Liver (tissue), 9 donors: ENCODE measurements around the gene TNFRSF12A. TPM values are rescaled to one million over a fixed set of nuclear protein-coding genes. Genes with fewer than 3 reads are reported as not detected.

Experiments
- DNase-seq: peaks from one replicate; pipeline ENCODE4 v3.0.0-alpha.2; 2017; ENCODE audit warnings: low spot score
- H3K27ac ChIP-seq, 2 donors: one replicate each; pipeline ENCODE4 v1.7.0; 2013; ENCODE audit warnings: inconsistent platforms in 2 of 2, low read length in 2 of 2, control low read depth in 1 of 2, low read depth in 1 of 2, mild to moderate bottlenecking in 1 of 2
- H3K27me3 ChIP-seq, 4 donors: one replicate each; pipeline versions ENCODE4 v1.6.1 to v1.7.0; 2013; ENCODE audit warnings: low read length in 3 of 4, inconsistent platforms in 1 of 4, mild to moderate bottlenecking in 1 of 4, moderate library complexity in 1 of 4; ENCODE audit not compliant: control insufficient read depth in 4 of 4, insufficient read depth in 4 of 4
- H3K36me3 ChIP-seq, 4 donors: one replicate each; pipeline versions ENCODE4 v1.6.1 to v1.7.0; 2013; ENCODE audit warnings: low read length in 3 of 4, mild to moderate bottlenecking in 3 of 4, low read depth in 1 of 4, moderate library complexity in 1 of 4; ENCODE audit not compliant: control insufficient read depth in 4 of 4, insufficient read depth in 3 of 4
- H3K4me1 ChIP-seq, 4 donors: one replicate each; pipeline versions ENCODE4 v1.6.1 to v1.7.0; 2013; ENCODE audit warnings: low read length in 3 of 4, mild to moderate bottlenecking in 3 of 4, moderate library complexity in 1 of 4; ENCODE audit not compliant: control insufficient read depth in 4 of 4, insufficient read depth in 4 of 4
- H3K4me3 ChIP-seq, 3 donors: one replicate each; pipeline versions ENCODE4 v1.6.1 to v1.7.0; 2013; ENCODE audit warnings: low read length in 3 of 3, control low read depth in 1 of 3, low read depth in 1 of 3, mild to moderate bottlenecking in 1 of 3
- H3K9ac ChIP-seq, 2 donors: one replicate each; pipeline ENCODE4 v1.7.0; 2013; ENCODE audit warnings: low read length in 2 of 2, mild to moderate bottlenecking in 2 of 2, moderate library complexity in 2 of 2, control low read depth in 1 of 2, low read depth in 1 of 2
- H3K9me3 ChIP-seq, 4 donors: one replicate each; pipeline versions ENCODE4 v1.6.1 to v1.7.0; 2013; ENCODE audit warnings: low read length in 3 of 4; ENCODE audit not compliant: control insufficient read depth in 4 of 4
- EGR1 ChIP-seq, 2 donors: IDR thresholded peaks; 2 replicates each; pipeline ENCODE4 v1.6.1; 2016 to 2018; ENCODE audit warnings: antibody characterized with exemption in 2 of 2, low read depth in 2 of 2
- FOXA1 ChIP-seq: IDR thresholded peaks from 2 replicates; pipeline ENCODE4 v1.6.1; 2016; ENCODE audit warnings: antibody characterized with exemption
- FOXA2 ChIP-seq: IDR thresholded peaks from 2 replicates; pipeline ENCODE4 v1.6.1; 2016; ENCODE audit warnings: antibody characterized with exemption
- HNF4A ChIP-seq, 2 donors: conservative IDR thresholded peaks; 2 replicates each; pipeline ENCODE4 v1.6.1; 2016; ENCODE audit warnings: antibody characterized with exemption in 2 of 2, mild to moderate bottlenecking in 2 of 2
- HNF4G ChIP-seq: IDR thresholded peaks from 2 replicates; pipeline ENCODE4 v1.6.1; 2016; ENCODE audit warnings: antibody characterized with exemption
- JUND ChIP-seq, 2 donors: IDR thresholded peaks; 2 replicates each; pipeline ENCODE4 v1.6.1; 2016; ENCODE audit warnings: antibody characterized with exemption in 2 of 2
- NR2F2 ChIP-seq: IDR thresholded peaks from 2 replicates; pipeline ENCODE4 v1.6.1; 2016; ENCODE audit warnings: antibody characterized with exemption
- RAD21 ChIP-seq, 2 donors: IDR thresholded peaks; 2 replicates each; pipeline ENCODE4 v1.6.1; 2016; ENCODE audit warnings: antibody characterized with exemption in 2 of 2, mild to moderate bottlenecking in 2 of 2
- RXRA ChIP-seq, 2 donors: IDR thresholded peaks; 2 replicates each; pipeline ENCODE4 v1.6.1; 2017 to 2018; ENCODE audit warnings: antibody characterized with exemption in 2 of 2, mild to moderate bottlenecking in 1 of 2
- SP1 ChIP-seq: IDR thresholded peaks from 2 replicates; pipeline ENCODE4 v1.6.1; 2018; ENCODE audit warnings: antibody characterized with exemption, mild to moderate bottlenecking
- TAF1 ChIP-seq: conservative IDR thresholded peaks from 2 replicates; pipeline ENCODE4 v1.6.1; 2016; ENCODE audit warnings: antibody characterized with exemption, mild to moderate bottlenecking
- WGBS: extraction: QIAGEN DNeasy Blood & Tissue Kit; methylation state at CpG from one replicate; pipeline ENCODE4 v1.1.7; 2013; 5-methylcytosine and 5-hydroxymethylcytosine counted together
- polyA plus RNA-seq, 2 donors: library from polyadenylated mRNA; stranded (reverse) in 1 of 2; unstranded in 1 of 2; fragments of 200-250 nt in 1 of 2; fragments of >200 nt in 1 of 2; fragmentation: Nextera tagmentation in 1 of 2; extraction: Ambion mirVana in 1 of 2; gene quantifications; one replicate each; pipeline versions ENCODE4 v1.2.1 to v1.2.3, GENCODE V29; 2013 to 2015
- total RNA-seq, 2 donors: library from RNA; depleted of rRNA; stranded (reverse); fragments of >200 nt; gene quantifications; one replicate each; pipeline ENCODE4 v1.2.3, GENCODE V29; 2014
- TF ChIP-seq, protein P1 (sequence below): IDR thresholded peaks from 2 replicates; pipeline ENCODE4 v1.6.1; 2016; ENCODE audit warnings: antibody characterized with exemption
- TF ChIP-seq, protein P2 (sequence below): fragments of 150-350 bp; IDR thresholded peaks from 2 replicates; pipeline ENCODE4 v1.5.1; 2017; ENCODE audit warnings: improper control_type of control experiment, low read depth, low read length; ENCODE audit not compliant: missing input control
- TF ChIP-seq, protein P3 (sequence below): IDR thresholded peaks from 2 replicates; pipeline ENCODE4 v1.6.1; 2016; ENCODE audit warnings: antibody characterized with exemption
- TF ChIP-seq, protein P4 (sequence below): IDR thresholded peaks from 2 replicates; pipeline ENCODE4 v1.6.1; 2016; ENCODE audit warnings: antibody characterized with exemption
- TF ChIP-seq, protein P5 (sequence below): IDR thresholded peaks from 2 replicates; pipeline ENCODE4 v1.6.1; 2016; ENCODE audit warnings: antibody characterized with exemption, mild to moderate bottlenecking
- donor health status: healthy.
- donor health status: healthy.
- donor health status: healthy.
- donor health status: healthy.
- donor health status: healthy.

The TNFRSF12A gene
- total and polyA plus RNA-seq, 4 donors: 7.9 to 35.5 (median 9.1) TPM

DNA sequence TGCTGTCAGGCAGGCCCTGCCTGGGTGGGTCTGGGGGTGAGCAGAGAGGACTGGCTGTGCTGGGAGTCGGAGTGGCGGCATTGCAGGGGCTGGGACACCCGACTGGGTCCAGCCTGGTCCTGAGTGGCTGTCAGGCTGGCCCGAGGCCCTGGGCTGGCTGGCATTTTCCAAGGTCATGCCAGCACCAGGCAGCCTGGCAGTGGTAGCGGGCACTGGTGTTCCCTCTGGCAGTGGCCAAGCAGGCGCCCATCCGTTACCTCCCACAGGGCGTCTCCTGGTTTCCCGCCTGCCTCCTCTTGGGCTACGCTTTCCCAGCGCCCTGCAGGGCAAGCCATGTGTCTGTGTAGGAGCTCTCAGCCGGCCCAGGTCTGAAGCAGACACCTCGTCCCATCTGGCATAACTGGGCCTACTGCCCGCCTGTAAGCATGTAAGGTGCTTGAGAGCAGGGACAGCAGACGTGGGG is 34.2 kb upstream of the TNFRSF12A start:
- H3K4me3 ChIP-seq: no peak overlapping the region
- H3K9ac ChIP-seq: no peak overlapping the region
- peaks cover 0 to 23% (median 10%) of the 10 kb centered on the region in 4 donors for H3K4me1 ChIP-seq
- no peaks in the 10 kb centered on the region for H3K9me3 ChIP-seq
- H3K27me3 ChIP-seq: no peaks in the 10 kb centered on the region
- no peaks in the 10 kb centered on the region for H3K36me3 ChIP-seq
- no peak overlapping the region for H3K27ac ChIP-seq
- no peak for TF ChIP-seq TAF1
- no peak for TF ChIP-seq FOXA2
- TF ChIP-seq FOXA1: no peak
- no peak for TF ChIP-seq EGR1 (IDR thresholded peaks at IDR 0.05; ENCODE audit: low read depth in 2 of 2)
- TF ChIP-seq JUND (IDR thresholded peaks at IDR 0.05): no peak
- 55% methylated on average over 15 of the region's 15 CpGs for WGBS
- no peak for DNase-seq

DNA sequence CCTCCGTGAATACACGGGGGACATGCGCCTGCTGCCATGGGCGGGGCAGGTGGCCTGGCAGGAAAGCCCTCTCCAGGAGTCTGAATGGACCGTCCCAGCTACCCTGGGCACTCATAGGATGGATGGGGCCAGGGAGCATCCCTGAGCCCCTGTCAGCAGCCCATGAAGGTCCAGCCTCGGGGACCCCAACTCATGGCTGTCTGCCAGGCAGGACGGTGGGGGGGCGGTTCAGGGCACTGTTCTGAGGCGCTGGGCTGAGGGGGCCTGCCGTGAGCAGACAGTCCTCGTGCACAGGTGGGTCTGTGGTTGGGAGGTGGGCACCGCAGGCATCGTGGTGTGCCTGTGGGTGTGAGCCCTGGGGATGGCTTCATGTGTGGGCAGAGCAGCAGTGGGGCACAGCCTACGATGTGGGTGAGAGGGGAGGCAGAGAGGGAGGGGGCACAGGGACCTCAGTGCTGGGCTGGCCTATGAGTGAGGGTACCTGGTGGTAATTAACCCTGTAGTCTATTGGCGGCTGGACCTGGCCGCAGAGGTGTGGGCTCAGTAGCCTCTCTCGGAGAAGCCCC is 33.5 kb upstream of the TNFRSF12A start:
- 86% methylated on average over 17 of the region's 17 CpGs for WGBS
- Histone ChIP-seq H3K27me3 (no peaks in the 10 kb centered on the region), H3K4me1 (peaks cover 0 to 17% (median 9%) of the 10 kb centered on the region in 4 donors), H3K9me3 (no peaks in the 10 kb centered on the region), H3K36me3 (no peaks in the 10 kb centered on the region), H3K4me3 (no peak overlapping the region), H3K9ac (no peak overlapping the region), H3K27ac (no peak overlapping the region)
- no peak for TF ChIP-seq FOXA2
- no peak for TF ChIP-seq RXRA (IDR thresholded peaks at IDR 0.05)
- TF ChIP-seq, protein P1, sequence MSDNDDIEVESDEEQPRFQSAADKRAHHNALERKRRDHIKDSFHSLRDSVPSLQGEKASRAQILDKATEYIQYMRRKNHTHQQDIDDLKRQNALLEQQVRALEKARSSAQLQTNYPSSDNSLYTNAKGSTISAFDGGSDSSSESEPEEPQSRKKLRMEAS: no peak
- no peak for TF ChIP-seq TAF1
- TF ChIP-seq JUND (IDR thresholded peaks at IDR 0.05): no peak
- no peak for TF ChIP-seq HNF4G
- no peak for TF ChIP-seq NR2F2
- no peak for TF ChIP-seq FOXA1
- DNase-seq: no peak

DNA sequence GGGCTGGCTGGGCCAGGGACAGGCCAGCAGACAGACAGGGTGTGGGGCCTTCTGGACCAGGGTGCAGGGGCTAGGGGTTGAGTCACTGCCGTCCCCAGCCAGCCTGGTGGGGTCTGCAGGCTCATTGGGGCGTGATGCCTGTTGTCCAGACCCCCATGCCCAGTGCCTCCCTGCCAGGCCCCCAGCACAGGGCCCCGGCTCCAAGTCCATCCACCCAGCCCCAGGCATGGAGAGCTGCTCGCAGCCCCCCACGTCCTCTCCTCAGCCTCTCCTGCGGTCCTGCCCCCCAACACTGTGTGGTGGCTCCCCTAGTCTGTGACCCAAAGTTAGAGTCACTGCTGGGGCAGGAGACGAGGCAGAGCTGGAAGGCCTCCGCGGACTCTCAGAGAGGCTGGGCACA is 32.9 kb upstream of the TNFRSF12A start:
- DNase-seq: no peak
- Histone ChIP-seq H3K27ac (no peak overlapping the region), H3K36me3 (no peaks in the 10 kb centered on the region), H3K27me3 (no peaks in the 10 kb centered on the region), H3K9me3 (no peaks in the 10 kb centered on the region), H3K9ac (no peak overlapping the region), H3K4me1 (peaks cover 0 to 17% (median 9%) of the 10 kb centered on the region in 4 donors), H3K4me3 (no peak overlapping the region)
- 92% methylated on average over 9 of the region's 9 CpGs for WGBS
- TF ChIP-seq RAD21 (IDR thresholded peaks at IDR 0.05): no peak
- TF ChIP-seq, protein P2, sequence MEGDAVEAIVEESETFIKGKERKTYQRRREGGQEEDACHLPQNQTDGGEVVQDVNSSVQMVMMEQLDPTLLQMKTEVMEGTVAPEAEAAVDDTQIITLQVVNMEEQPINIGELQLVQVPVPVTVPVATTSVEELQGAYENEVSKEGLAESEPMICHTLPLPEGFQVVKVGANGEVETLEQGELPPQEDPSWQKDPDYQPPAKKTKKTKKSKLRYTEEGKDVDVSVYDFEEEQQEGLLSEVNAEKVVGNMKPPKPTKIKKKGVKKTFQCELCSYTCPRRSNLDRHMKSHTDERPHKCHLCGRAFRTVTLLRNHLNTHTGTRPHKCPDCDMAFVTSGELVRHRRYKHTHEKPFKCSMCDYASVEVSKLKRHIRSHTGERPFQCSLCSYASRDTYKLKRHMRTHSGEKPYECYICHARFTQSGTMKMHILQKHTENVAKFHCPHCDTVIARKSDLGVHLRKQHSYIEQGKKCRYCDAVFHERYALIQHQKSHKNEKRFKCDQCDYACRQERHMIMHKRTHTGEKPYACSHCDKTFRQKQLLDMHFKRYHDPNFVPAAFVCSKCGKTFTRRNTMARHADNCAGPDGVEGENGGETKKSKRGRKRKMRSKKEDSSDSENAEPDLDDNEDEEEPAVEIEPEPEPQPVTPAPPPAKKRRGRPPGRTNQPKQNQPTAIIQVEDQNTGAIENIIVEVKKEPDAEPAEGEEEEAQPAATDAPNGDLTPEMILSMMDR: no peak
- TF ChIP-seq HNF4A (conservative IDR thresholded peaks at IDR 0.05): no peak
- TF ChIP-seq, protein P3, sequence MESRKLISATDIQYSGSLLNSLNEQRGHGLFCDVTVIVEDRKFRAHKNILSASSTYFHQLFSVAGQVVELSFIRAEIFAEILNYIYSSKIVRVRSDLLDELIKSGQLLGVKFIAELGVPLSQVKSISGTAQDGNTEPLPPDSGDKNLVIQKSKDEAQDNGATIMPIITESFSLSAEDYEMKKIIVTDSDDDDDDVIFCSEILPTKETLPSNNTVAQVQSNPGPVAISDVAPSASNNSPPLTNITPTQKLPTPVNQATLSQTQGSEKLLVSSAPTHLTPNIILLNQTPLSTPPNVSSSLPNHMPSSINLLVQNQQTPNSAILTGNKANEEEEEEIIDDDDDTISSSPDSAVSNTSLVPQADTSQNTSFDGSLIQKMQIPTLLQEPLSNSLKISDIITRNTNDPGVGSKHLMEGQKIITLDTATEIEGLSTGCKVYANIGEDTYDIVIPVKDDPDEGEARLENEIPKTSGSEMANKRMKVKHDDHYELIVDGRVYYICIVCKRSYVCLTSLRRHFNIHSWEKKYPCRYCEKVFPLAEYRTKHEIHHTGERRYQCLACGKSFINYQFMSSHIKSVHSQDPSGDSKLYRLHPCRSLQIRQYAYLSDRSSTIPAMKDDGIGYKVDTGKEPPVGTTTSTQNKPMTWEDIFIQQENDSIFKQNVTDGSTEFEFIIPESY: no peak
- no peak for TF ChIP-seq FOXA2
- no peak for TF ChIP-seq TAF1
- no peak for TF ChIP-seq SP1
- no peak for TF ChIP-seq RXRA (IDR thresholded peaks at IDR 0.05)
- TF ChIP-seq NR2F2: no peak
- TF ChIP-seq EGR1 (IDR thresholded peaks at IDR 0.05; ENCODE audit: low read depth in 2 of 2): no peak
- TF ChIP-seq JUND (IDR thresholded peaks at IDR 0.05): no peak
- TF ChIP-seq, protein P4, sequence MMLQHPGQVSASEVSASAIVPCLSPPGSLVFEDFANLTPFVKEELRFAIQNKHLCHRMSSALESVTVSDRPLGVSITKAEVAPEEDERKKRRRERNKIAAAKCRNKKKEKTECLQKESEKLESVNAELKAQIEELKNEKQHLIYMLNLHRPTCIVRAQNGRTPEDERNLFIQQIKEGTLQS: no peak
- TF ChIP-seq, protein P5, sequence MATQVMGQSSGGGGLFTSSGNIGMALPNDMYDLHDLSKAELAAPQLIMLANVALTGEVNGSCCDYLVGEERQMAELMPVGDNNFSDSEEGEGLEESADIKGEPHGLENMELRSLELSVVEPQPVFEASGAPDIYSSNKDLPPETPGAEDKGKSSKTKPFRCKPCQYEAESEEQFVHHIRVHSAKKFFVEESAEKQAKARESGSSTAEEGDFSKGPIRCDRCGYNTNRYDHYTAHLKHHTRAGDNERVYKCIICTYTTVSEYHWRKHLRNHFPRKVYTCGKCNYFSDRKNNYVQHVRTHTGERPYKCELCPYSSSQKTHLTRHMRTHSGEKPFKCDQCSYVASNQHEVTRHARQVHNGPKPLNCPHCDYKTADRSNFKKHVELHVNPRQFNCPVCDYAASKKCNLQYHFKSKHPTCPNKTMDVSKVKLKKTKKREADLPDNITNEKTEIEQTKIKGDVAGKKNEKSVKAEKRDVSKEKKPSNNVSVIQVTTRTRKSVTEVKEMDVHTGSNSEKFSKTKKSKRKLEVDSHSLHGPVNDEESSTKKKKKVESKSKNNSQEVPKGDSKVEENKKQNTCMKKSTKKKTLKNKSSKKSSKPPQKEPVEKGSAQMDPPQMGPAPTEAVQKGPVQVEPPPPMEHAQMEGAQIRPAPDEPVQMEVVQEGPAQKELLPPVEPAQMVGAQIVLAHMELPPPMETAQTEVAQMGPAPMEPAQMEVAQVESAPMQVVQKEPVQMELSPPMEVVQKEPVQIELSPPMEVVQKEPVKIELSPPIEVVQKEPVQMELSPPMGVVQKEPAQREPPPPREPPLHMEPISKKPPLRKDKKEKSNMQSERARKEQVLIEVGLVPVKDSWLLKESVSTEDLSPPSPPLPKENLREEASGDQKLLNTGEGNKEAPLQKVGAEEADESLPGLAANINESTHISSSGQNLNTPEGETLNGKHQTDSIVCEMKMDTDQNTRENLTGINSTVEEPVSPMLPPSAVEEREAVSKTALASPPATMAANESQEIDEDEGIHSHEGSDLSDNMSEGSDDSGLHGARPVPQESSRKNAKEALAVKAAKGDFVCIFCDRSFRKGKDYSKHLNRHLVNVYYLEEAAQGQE: no peak
- TF ChIP-seq FOXA1: no peak
- TF ChIP-seq HNF4G: no peak
